Neutrophil (primary cell): ENCODE results near the gene TLL1.

ENCODE experiments used
- H3K27ac ChIP-seq: fragments of 200-600 bp; sonication (generic); 2 replicates; pipeline ENCODE4 v1.5.1; 2016; ENCODE audit warnings: mild to moderate bottlenecking, moderate library complexity
- H3K27me3 ChIP-seq: fragments of 200-600 bp; sonication (generic); 2 replicates; pipeline ENCODE4 v1.6.0; 2016; ENCODE audit warnings: mild to moderate bottlenecking
- H3K36me3 ChIP-seq: fragments of 200-600 bp; sonication (generic); 2 replicates; pipeline ENCODE4 v1.5.1; 2017
- H3K4me1 ChIP-seq, 2 experiments: fragments of 200-600 bp in 1 of 2; sonication (generic) in 1 of 2; 1 replicate in 1 of 2; 2 replicates in 1 of 2; pipeline versions ENCODE4 v1.5.1 to v1.6.1; 2013 to 2016; ENCODE audit warnings: low read depth in 1 of 2, low read length in 1 of 2, mild to moderate bottlenecking in 1 of 2, moderate library complexity in 1 of 2; ENCODE audit not compliant: control insufficient read depth in 1 of 2, insufficient read depth in 1 of 2
- H3K4me3 ChIP-seq, 2 experiments: fragments of 200-600 bp in 1 of 2; sonication (generic) in 1 of 2; 1 replicate in 1 of 2; 2 replicates in 1 of 2; pipeline ENCODE4 v1.5.1; 2013 to 2016; ENCODE audit warnings: low read depth in 1 of 2, low read length in 1 of 2, mild to moderate bottlenecking in 1 of 2, moderate library complexity in 1 of 2
- H3K9me3 ChIP-seq: fragments of 200-600 bp; sonication (generic); 2 replicates; pipeline ENCODE4 v1.5.1; 2016
- CTCF ChIP-seq: fragments of 200-600 bp; sonication (generic); IDR thresholded peaks from 2 replicates; pipeline ENCODE4 v1.5.1; 2016; ENCODE audit warnings: antibody characterized with exemption

Gene TLL1

GRCh38 chr4:166043801-166044200 is 170.8 kb downstream of the TLL1 start:
- Histone ChIP-seq H3K4me3 (no peak overlapping the region), H3K27ac (no peak overlapping the region), H3K9me3 (no peaks in the 10 kb centered on the region), H3K27me3 (no peaks in the 10 kb centered on the region), H3K4me1 (no peaks in the 10 kb centered on the region), H3K36me3 (no peaks in the 10 kb centered on the region)
- TF ChIP-seq CTCF, result no peak

- no peaks in the 10 kb centered on the region for H3K4me1 ChIP-seq
- no peaks in the 10 kb centered on the region for H3K36me3 ChIP-seq
- no peak overlapping the region for H3K4me3 ChIP-seq
- no peaks in the 10 kb centered on the region for H3K9me3 ChIP-seq
- no peak overlapping the region for H3K27ac ChIP-seq
- no peak for TF ChIP-seq CTCF
- no peaks in the 10 kb centered on the region for H3K27me3 ChIP-seq
Measured at GRCh38 chr4:166044871-166045270, 171.8 kb downstream of the TLL1 start.

- Histone ChIP-seq H3K9me3 (no peaks in the 10 kb centered on the region), H3K36me3 (no peaks in the 10 kb centered on the region), H3K4me3 (no peak overlapping the region), H3K27me3 (no peaks in the 10 kb centered on the region), H3K4me1 (no peaks in the 10 kb centered on the region), H3K27ac (no peak overlapping the region)
- TF ChIP-seq CTCF, result no peak
Measured at GRCh38 chr4:166045457-166045856, 172.4 kb downstream of the TLL1 start.

GRCh38 chr4:166049036-166049435 is 176.0 kb downstream of the TLL1 start:
- Histone ChIP-seq H3K27ac (no peak overlapping the region), H3K27me3 (no peaks in the 10 kb centered on the region), H3K4me1 (no peaks in the 10 kb centered on the region), H3K4me3 (no peak overlapping the region), H3K9me3 (no peaks in the 10 kb centered on the region), H3K36me3 (no peaks in the 10 kb centered on the region)
- TF ChIP-seq CTCF, result no peak

- Histone ChIP-seq H3K27ac (no peak overlapping the region), H3K9me3 (no peaks in the 10 kb centered on the region), H3K4me1 (no peaks in the 10 kb centered on the region), H3K27me3 (no peaks in the 10 kb centered on the region), H3K36me3 (no peaks in the 10 kb centered on the region), H3K4me3 (no peak overlapping the region)
- no peak for TF ChIP-seq CTCF
Measured at GRCh38 chr4:166064721-166065120, 191.7 kb downstream of the TLL1 start.

- Histone ChIP-seq H3K4me1 (no peaks in the 10 kb centered on the region), H3K4me3 (no peak overlapping the region), H3K9me3 (no peaks in the 10 kb centered on the region), H3K27ac (no peak overlapping the region), H3K36me3 (no peaks in the 10 kb centered on the region), H3K27me3 (no peaks in the 10 kb centered on the region)
- TF ChIP-seq CTCF, result no peak
Measured at GRCh38 chr4:166065324-166065723, 192.3 kb downstream of the TLL1 start.
